GM23338 (cell line): Measurements from ENCODE around the gene MCM9.

ENCODE experiments used
- CREB1 ChIP-seq: fragments of 250-450 bp; sonication (Bioruptor Pico); IDR thresholded peaks from 2 replicates; pipeline ENCODE4 v1.5.0; 2020; ENCODE audit warnings: low read depth, mild to moderate bottlenecking, moderate library complexity
- CTCF ChIP-seq, 2 experiments: fragments of 200-600 bp in 1 of 2; sonication (generic) in 1 of 2; conservative IDR thresholded peaks; 2 replicates each; pipeline versions ENCODE4 v1.5.1 to v1.6.1; 2016 to 2017; ENCODE audit warnings: antibody characterized with exemption in 2 of 2, low read depth in 2 of 2, mild to moderate bottlenecking in 2 of 2, moderate library complexity in 1 of 2
- ETS1 ChIP-seq: IDR thresholded peaks from 2 replicates; pipeline ENCODE4 v1.6.1; 2016; ENCODE audit warnings: antibody characterized with exemption
- EZH2 ChIP-seq: fragments of 200-600 bp; sonication (generic); IDR thresholded peaks from one replicate; pipeline ENCODE4 v1.8.0; 2017; ENCODE audit warnings: antibody characterized with exemption, mild to moderate bottlenecking, low read depth; ENCODE audit not compliant: unreplicated experiment
- EZH2phosphoT487 ChIP-seq: fragments of 200-600 bp; sonication (generic); IDR thresholded peaks from one replicate; pipeline ENCODE4 v1.8.1; 2018; ENCODE audit warnings: antibody characterized with exemption; ENCODE audit not compliant: unreplicated experiment
- JUNB ChIP-seq: IDR thresholded peaks from one replicate; pipeline ENCODE4 v1.6.1; 2016; ENCODE audit warnings: antibody characterized with exemption; ENCODE audit not compliant: unreplicated experiment
- NANOG ChIP-seq: IDR thresholded peaks from 2 replicates; pipeline ENCODE4 v1.6.1; 2016; ENCODE audit warnings: antibody characterized with exemption, borderline replicate concordance
- POLR2AphosphoS5 ChIP-seq: IDR thresholded peaks from 2 replicates; pipeline ENCODE4 v1.6.1; 2016; ENCODE audit warnings: antibody characterized with exemption, low read depth
- REST ChIP-seq: IDR thresholded peaks from one replicate; pipeline ENCODE4 v1.6.1; 2018; ENCODE audit warnings: antibody characterized with exemption; ENCODE audit not compliant: unreplicated experiment
- STAT1 ChIP-seq: IDR thresholded peaks from one replicate; pipeline ENCODE4 v1.6.1; 2016; ENCODE audit warnings: antibody characterized with exemption; ENCODE audit not compliant: unreplicated experiment
- ZNF114 ChIP-seq: fragments of 250-450 bp; sonication (Bioruptor Pico); IDR thresholded peaks from 2 replicates; pipeline ENCODE4 v1.5.0; 2020; ENCODE audit warnings: mild to moderate bottlenecking, moderate library complexity
- ZNF331 ChIP-seq: fragments of 250-450 bp; sonication (Bioruptor Pico); IDR thresholded peaks from 2 replicates; pipeline ENCODE4 v1.5.0; 2020; ENCODE audit warnings: low read depth, mild to moderate bottlenecking, moderate library complexity

GRCh38 chr6:118872726-118873125 lies 62.2 kb downstream of the MCM9 start:
- TF ChIP-seq EZH2: no peak
- TF ChIP-seq CTCF (conservative IDR thresholded peaks at IDR 0.05; ENCODE audit: low read depth in 2 of 2): no peak
- no peak for TF ChIP-seq REST
- TF ChIP-seq STAT1: no peak
- TF ChIP-seq ZNF331 (CRISPR knock-in tag): no peak
- no peak for TF ChIP-seq POLR2AphosphoS5
- TF ChIP-seq ETS1: no peak
- TF ChIP-seq CREB1 (CRISPR knock-in tag): no peak
- no peak for TF ChIP-seq EZH2phosphoT487
- no peak for TF ChIP-seq ZNF114 (CRISPR knock-in tag)
- TF ChIP-seq NANOG: no peak
- TF ChIP-seq JUNB: no peak
